HepG2 (cell line): Measurements from ENCODE around the gene CRAMP1. TPM values are rescaled to one million over a fixed set of nuclear protein-coding genes. Genes with fewer than 3 reads are reported as not detected.

Experiments
- ATAC-seq: fragments of 200-7000 bp; cut with Tn5 transposase; 3 replicates; pipeline ENCODE4 v1.9.1; 2020; ENCODE audit warnings: mild to moderate bottlenecking, moderate library complexity
- BruUV-seq: library from RNA; stranded (reverse); fragments of 400-500 nt; replicated peaks from 2 replicates; lab custom pipeline; 2021; lab: Mats Ljungman, UMichigan
- CTCF ChIA-PET: fragments of 300-600 bp; formaldehyde crosslinking; extraction: SDS; loops from one replicate; lab custom pipeline; 2021; ENCODE audit warnings: low total read pairs, inconsistent platforms, low intra/inter-chr PET ratio; lab: Yijun Ruan, JAX
- POLR2A ChIA-PET: fragments of 350-600 bp; sonication (Branson Sonifier 250); formaldehyde crosslinking; loops from one replicate; lab custom pipeline; 2020; ENCODE audit warnings: antibody characterized with exemption, inconsistent platforms; lab: Yijun Ruan, JAX
- DNase-seq: peaks from one replicate; pipeline ENCODE4 v3.0.0-alpha.2; 2015; ENCODE audit warnings: low spot score
- FAIRE-seq: peaks from 3 replicates; lab custom pipeline; 2011; peaks lifted over from hg19 to GRCh38; lab: Jason Lieb, UNC
- H2AFZ ChIP-seq: one replicate; pipeline ENCODE4 v1.6.1; 2011; ENCODE audit warnings: low read length, inconsistent platforms
- H3K27ac ChIP-seq: fragments of 300-600 bp; 3 replicates; pipeline ENCODE4 v1.8.0; 2011; ENCODE audit warnings: mixed run types, mild to moderate bottlenecking, mixed read lengths, low read length, inconsistent platforms; ENCODE audit not compliant: insufficient read depth; ENCODE audit errors: extremely low read length
- H3K27me3 ChIP-seq, 2 experiments: fragments of 200-600 bp in 1 of 2; 2 replicates in 1 of 2; 3 replicates in 1 of 2; pipeline versions ENCODE4 v1.6.0 to v1.8.0; 2011; ENCODE audit warnings: low read length in 2 of 2, mild to moderate bottlenecking in 2 of 2, moderate library complexity in 2 of 2, inconsistent platforms in 1 of 2; ENCODE audit not compliant: insufficient read depth in 2 of 2, control insufficient read depth in 1 of 2
- H3K36me3 ChIP-seq, 2 experiments: fragments of 200-600 bp in 1 of 2; replicated peaks in 1 of 2; 2 replicates in 1 of 2; 3 replicates in 1 of 2; pipeline versions ENCODE4 v1.5.1 to v1.8.0; 2011; ENCODE audit warnings: low read length in 2 of 2, inconsistent platforms in 1 of 2; ENCODE audit not compliant: insufficient read depth in 2 of 2, control insufficient read depth in 1 of 2
- H3K4me1 ChIP-seq: 2 replicates; pipeline ENCODE4 v1.5.1; 2012; ENCODE audit warnings: low read length, inconsistent platforms; ENCODE audit not compliant: insufficient read depth
- H3K4me2 ChIP-seq: 2 replicates; pipeline ENCODE4 v1.6.0; 2011; ENCODE audit warnings: low read depth, low read length, inconsistent platforms
- H3K4me3 ChIP-seq, 3 experiments: fragments of 200-600 bp in 1 of 3; sonication (generic), shearing (Covaris generic) in 1 of 3; replicated peaks in 1 of 3; 2 replicates each; pipeline ENCODE4 v1.5.1; 2011 to 2016; ENCODE audit warnings: low read length in 3 of 3, inconsistent platforms in 2 of 3, low read depth in 2 of 3, mild to moderate bottlenecking in 2 of 3, control low read depth in 1 of 3, mixed read lengths in 1 of 3; ENCODE audit not compliant: insufficient read depth in 1 of 3
- H3K79me2 ChIP-seq: one replicate; pipeline ENCODE4 v1.6.1; 2011; ENCODE audit warnings: low read length, inconsistent platforms; ENCODE audit not compliant: insufficient read depth
- H3K9ac ChIP-seq: 2 replicates; pipeline ENCODE4 v1.6.0; 2011; ENCODE audit warnings: mild to moderate bottlenecking, low read depth, low read length, inconsistent platforms; ENCODE audit not compliant: insufficient read depth
- H3K9me3 ChIP-seq: 2 replicates; pipeline ENCODE4 v1.5.1; 2012; ENCODE audit warnings: mild to moderate bottlenecking, low read length
- H4K20me1 ChIP-seq: 2 replicates; pipeline ENCODE4 v1.6.0; 2011; ENCODE audit warnings: inconsistent platforms, mild to moderate bottlenecking, low read length, moderate library complexity; ENCODE audit not compliant: insufficient read depth
- EZH2 ChIP-seq: conservative IDR thresholded peaks from 2 replicates; pipeline ENCODE4 v1.6.1; 2012; ENCODE audit warnings: mild to moderate bottlenecking, low read depth, low read length, moderate library complexity
- HNRNPL ChIP-seq: fragments of 200-400 bp; formaldehyde crosslinking; IDR thresholded peaks from 2 replicates; pipeline ENCODE4 v1.6.1; 2017; ENCODE audit warnings: mild to moderate bottlenecking, low read depth, low read length
- IRF1 ChIP-seq: sonication (generic); formaldehyde crosslinking; IDR thresholded peaks from 2 replicates; pipeline ENCODE4 v1.4.0; 2020; ENCODE audit warnings: low read depth, mild to moderate bottlenecking, missing genetic modification reagents
- MATR3 ChIP-seq: sonication (generic); formaldehyde crosslinking; IDR thresholded peaks from 2 replicates; pipeline ENCODE4 v1.4.0; 2020; ENCODE audit warnings: missing genetic modification reagents
- NFKB2 ChIP-seq: sonication (generic); formaldehyde crosslinking; IDR thresholded peaks from 2 replicates; pipeline ENCODE4 v1.4.0; 2020; ENCODE audit warnings: missing genetic modification reagents, borderline replicate concordance
- RFXANK ChIP-seq: IDR thresholded peaks from 2 replicates; pipeline ENCODE4 v1.6.1; 2016
- SCMH1 ChIP-seq: sonication (generic); formaldehyde crosslinking; IDR thresholded peaks from 2 replicates; pipeline ENCODE4 v1.9.0; 2021; ENCODE audit warnings: missing genetic modification reagents, mild to moderate bottlenecking, borderline replicate concordance
- SMAD1 ChIP-seq: sonication (generic); formaldehyde crosslinking; IDR thresholded peaks from 2 replicates; pipeline ENCODE4 v1.4.0; 2020; ENCODE audit warnings: missing genetic modification reagents, low read depth, mild to moderate bottlenecking, borderline replicate concordance
- SRF ChIP-seq: IDR thresholded peaks from 2 replicates; pipeline ENCODE4 v1.6.1; 2011; ENCODE audit warnings: mild to moderate bottlenecking, low read depth, low read length, moderate library complexity
- SRSF4 ChIP-seq: fragments of 200-400 bp; formaldehyde crosslinking; IDR thresholded peaks from one replicate; pipeline ENCODE4 v1.6.1; 2018; ENCODE audit warnings: mild to moderate bottlenecking, low read depth, low read length, moderate library complexity; ENCODE audit not compliant: poor library complexity, severe bottlenecking
- ZBTB34 ChIP-seq: sonication (generic); formaldehyde crosslinking; IDR thresholded peaks from 2 replicates; pipeline ENCODE4 v1.8.0; 2022; ENCODE audit warnings: mild to moderate bottlenecking, missing genetic modification reagents
- ZNF142 ChIP-seq: sonication (generic); formaldehyde crosslinking; IDR thresholded peaks from 2 replicates; pipeline ENCODE4 v1.4.0; 2020; ENCODE audit warnings: missing genetic modification reagents
- ZNF382 ChIP-seq: sonication (generic); formaldehyde crosslinking; IDR thresholded peaks from 2 replicates; pipeline ENCODE4 v1.5.0; 2020; ENCODE audit warnings: missing genetic modification reagents, mild to moderate bottlenecking, borderline replicate concordance
- ZNF660 ChIP-seq: sonication (generic); formaldehyde crosslinking; IDR thresholded peaks from 2 replicates; pipeline ENCODE4 v1.5.1; 2020; ENCODE audit warnings: mild to moderate bottlenecking, low read depth, missing genetic modification reagents, borderline replicate concordance
- ZNF7 ChIP-seq: IDR thresholded peaks from 2 replicates; pipeline ENCODE4 v1.6.1; 2016; ENCODE audit warnings: missing biosample characterization, missing genetic modification reagents
- WGBS: methylation state at CpG from one replicate; pipeline ENCODE4 v1.1.6; 2017; ENCODE audit warnings: low lambda C conversion rate; 5-methylcytosine and 5-hydroxymethylcytosine counted together
- in situ Hi-C: cut with HindIII; loops from 2 replicates; pipeline ENCODE4 v1.10.0; 2017; ENCODE audit warnings: low pct_unique_long_range_greater_than_20kb; ENCODE audit not compliant: extremely low pct_ligation_motif_present
- intact Hi-C: fragments of 100-400 bp; cut with micrococcal nuclease; formaldehyde crosslinking; loops from one replicate; pipeline ENCODE4 v1.10.0; 2022; ENCODE audit not compliant: unreplicated experiment
- polyA plus RNA-seq, 8 experiments: library from polyadenylated mRNA; depleted of rRNA in 3 of 8; stranded (reverse) in 7 of 8; unstranded in 1 of 8; fragments of >200 nt; fragmentation: Illumina TruSeq in 4 of 8; extraction: Trizol in 4 of 8; gene quantifications; 2 replicates each; pipeline versions ENCODE4 v1.2.1 to v1.2.3, GENCODE V29; 2011 to 2016; ENCODE audit warnings: low read depth in 4 of 8, missing spikeins in 1 of 8, mixed read lengths in 1 of 8; ENCODE audit not compliant: insufficient read depth in 1 of 8
- total RNA-seq, 5 experiments: library from RNA; depleted of rRNA; stranded (reverse); fragments of >200 nt; fragmentation: Illumina TruSeq; extraction: Trizol; gene quantifications; 2 replicates each; pipeline ENCODE4 v1.2.3, GENCODE V29; 2016; ENCODE audit warnings: low read depth in 1 of 5

The CRAMP1 gene
- total and polyA plus RNA-seq, 2 of the 13 experiments (the other 11 are each of a cell fraction or from before 2014, with no cell fraction given): 6.8 to 9.7 TPM

DNA sequence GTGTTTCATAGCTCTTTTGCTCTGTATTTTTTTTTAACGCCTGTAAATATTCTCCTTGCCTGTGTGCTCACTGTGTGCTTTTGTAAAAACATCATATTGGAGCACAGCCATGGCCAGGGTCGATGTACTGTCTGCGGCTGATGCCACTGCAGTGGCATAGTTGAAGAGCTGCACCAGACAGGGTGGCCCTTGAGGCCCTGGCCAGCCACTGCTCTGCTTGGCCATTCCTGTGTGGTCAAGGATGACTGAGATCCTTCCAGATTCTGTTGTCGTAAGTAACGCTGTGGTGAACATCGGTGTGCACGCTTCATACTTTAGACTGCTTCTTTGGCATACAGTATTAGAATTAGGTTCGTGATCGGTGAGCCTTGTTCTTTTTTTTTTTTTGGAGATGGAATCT is 14.6 kb downstream of the CRAMP1 start:
- Histone ChIP-seq H3K4me2 (no peak overlapping the region), H3K4me3 (no peak overlapping the region), H3K79me2 (peaks cover 36% of the 10 kb centered on the region), H2AFZ (no peak overlapping the region), H3K9ac (no peak overlapping the region), H4K20me1 (peaks cover 6% of the 10 kb centered on the region), H3K9me3 (no peaks in the 10 kb centered on the region), H3K27me3 (no peaks in the 10 kb centered on the region), H3K27ac (no peak overlapping the region), H3K4me1 (no peaks in the 10 kb centered on the region), H3K36me3 (peaks cover 16 to 68% of the 10 kb centered on the region in 2 experiments)
- POLR2A ChIA-PET: no interaction called here
- no peak for DNase-seq
- no peak for FAIRE-seq
- intact Hi-C loops (no loop called here), in situ Hi-C loops (no loop called here)
- BruUV-seq: no TSS peak
- no peak for ATAC-seq
- CTCF ChIA-PET: no interaction called here
- 95% methylated on average over 9 of the region's 9 CpGs for WGBS
- no peak for TF ChIP-seq ZNF7 (CRISPR knock-in tag)
- no peak for TF ChIP-seq ZNF660 (CRISPR knock-in tag)
- TF ChIP-seq SCMH1: no peak
- TF ChIP-seq EZH2: no peak
- TF ChIP-seq SRF: no peak
- no peak for TF ChIP-seq SMAD1
- no peak for TF ChIP-seq SRSF4
- TF ChIP-seq HNRNPL: no peak
- no peak for TF ChIP-seq ZNF382 (CRISPR knock-in tag)
- no peak for TF ChIP-seq ZNF142
- no peak for TF ChIP-seq MATR3
- no peak for TF ChIP-seq NFKB2 (CRISPR knock-in tag)
- no peak for TF ChIP-seq IRF1 (CRISPR knock-in tag)
- TF ChIP-seq ZBTB34: no peak
- TF ChIP-seq RFXANK: no peak
